IPS-NIHi11 (cell line): Measurements from ENCODE around the gene BEAN1.
A peak's percentile ranks its signal among the peaks of the same experiment; 100 is the strongest.

Experiments used
- DNase-seq: peaks from one replicate; pipeline ENCODE4 v3.0.0; 2012; ENCODE audit warnings: mixed read lengths, low spot score

BEAN1 gene

DNA sequence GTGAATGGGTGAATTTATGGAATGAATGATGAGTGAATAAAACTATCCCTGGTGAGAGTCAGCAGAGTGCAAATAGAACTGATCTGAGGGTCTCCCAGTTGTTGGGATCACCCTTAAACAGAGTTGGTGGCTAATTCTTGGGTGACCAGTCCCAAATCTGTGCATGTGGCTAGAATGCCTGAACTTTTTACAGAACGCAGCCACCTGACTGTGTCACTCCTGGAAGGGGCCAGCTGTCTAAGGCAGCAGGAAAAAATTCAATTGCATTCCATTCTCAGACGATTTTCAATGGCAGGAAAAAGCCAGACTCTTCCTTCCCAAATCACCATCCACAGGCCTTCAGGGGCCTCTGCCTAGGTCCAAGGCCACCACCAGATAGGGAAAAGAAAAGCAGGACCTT, 43.5 kb downstream of the BEAN1 start:
- DNase-seq = no peak

DNA sequence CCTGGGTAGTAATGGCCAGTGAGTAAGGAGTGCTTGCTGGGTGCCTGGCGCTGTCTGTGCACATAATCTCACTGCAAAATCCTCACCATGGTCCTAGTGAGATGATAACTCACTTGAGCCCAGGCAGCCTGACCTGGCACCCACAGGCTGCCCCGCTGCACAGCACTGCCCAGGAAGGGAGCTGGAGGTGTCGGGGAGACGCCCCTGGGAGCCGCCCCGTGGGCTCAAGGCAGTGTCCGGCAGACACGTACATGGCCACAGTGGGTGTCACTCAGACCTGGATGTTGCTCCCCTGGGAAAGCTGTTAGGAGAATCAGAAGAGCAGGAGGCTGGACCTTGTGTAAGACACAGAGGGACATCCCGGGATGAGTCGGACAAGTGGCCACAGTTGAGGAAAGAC, 44.2 kb downstream of the BEAN1 start:
- DNase-seq = no peak

DNA sequence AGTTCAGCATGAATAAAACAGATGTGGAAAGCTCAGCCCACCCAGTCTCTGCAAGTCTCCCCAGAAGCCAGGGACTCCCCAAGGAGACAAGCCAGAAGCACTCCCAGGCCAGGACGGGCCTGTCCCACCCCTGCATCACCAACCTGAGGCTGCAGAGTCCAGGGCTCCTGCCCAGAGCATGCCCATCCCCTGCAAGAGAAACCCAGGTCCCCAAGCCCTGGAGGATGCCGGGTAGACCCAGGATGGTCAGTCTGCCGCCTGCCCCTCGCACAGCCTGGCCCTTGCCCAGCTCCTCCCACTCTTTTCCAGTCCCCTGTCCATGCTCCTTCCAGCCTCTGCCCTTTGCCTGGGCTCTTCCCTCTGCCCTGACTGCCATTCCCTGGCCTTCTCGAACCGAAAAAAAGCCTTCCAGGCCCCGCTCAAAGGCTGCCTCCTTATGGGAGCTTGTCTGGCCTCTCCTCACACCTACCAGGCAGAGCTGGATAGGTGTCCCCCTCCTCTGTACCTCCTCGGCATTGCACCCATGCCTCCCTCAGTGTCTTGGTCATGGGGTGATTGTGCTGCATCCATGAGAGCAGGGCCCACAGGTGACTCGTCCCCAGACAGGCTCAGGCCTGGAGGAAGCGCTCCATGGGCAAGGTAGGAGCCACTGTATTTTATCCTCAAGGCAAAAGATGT, 44.8 kb downstream of the BEAN1 start:
- DNase-seq = no peak

DNA sequence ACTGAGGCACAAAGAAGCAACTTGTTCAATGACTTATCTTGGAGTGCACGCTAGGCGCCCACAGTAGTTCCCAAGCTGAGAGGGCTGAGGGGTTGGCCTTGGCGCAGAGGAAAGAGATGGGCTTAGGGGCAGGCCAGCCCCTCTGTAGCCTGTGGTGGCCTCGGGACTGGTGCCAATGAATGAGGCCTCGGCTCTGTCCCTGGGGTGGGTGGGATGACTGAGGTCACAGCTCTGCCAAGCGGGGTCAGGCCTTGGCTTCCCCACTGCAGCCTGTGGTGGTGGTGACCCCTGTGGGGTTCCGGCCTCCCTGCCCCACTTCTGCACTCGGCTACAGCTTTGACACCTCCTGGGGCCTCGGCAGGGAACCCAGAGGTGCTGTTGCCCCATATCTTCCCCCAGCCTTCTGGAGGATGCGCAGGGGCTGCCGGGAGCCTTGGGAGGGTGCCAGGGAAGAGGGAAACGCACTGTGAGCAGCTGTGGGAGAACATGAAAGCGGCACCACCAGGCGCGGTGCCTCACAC, 46.0 kb downstream of the BEAN1 start:
- no peak for DNase-seq

DNA sequence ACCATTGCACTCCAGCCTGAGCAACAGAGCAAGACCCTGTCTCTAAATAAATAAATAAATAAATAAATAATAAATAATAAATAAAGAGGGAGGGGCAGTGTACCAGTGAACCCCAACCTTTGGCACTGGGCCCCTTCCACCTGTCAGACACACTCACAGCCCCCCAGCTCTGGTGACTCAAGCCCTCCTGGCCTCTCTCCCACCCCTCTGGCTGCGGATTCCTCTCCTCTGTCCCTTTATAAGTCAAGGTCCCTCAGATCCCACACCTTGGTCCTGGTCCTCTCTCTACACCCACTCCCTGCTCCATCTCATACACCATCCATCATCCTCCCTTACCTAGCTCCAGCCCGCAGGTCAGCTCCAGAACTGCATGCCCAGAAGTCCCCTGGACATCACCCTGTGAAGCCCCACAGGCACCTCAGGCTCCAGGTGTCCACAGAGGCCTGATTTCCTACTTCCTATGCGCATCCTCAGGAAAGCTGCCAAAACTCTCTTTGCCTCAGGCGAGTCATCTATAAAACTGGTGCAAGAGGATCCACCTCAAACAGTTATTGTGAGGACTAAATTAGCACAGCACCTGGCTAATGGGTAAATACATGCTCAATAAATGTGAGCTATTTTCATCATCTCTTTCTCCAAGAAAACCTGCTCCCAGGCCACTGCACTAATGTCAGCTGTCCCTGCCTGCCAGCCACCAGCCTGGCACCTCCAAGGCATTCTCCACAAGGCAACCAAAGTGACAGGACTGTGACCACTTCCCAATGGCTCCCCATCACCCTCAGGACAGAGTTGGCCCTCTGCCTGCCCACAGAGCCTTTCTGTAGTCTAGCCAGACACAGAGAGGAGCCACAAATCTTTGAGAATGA, 46.8 kb downstream of the BEAN1 start:
- DNase-seq = no peak

DNA sequence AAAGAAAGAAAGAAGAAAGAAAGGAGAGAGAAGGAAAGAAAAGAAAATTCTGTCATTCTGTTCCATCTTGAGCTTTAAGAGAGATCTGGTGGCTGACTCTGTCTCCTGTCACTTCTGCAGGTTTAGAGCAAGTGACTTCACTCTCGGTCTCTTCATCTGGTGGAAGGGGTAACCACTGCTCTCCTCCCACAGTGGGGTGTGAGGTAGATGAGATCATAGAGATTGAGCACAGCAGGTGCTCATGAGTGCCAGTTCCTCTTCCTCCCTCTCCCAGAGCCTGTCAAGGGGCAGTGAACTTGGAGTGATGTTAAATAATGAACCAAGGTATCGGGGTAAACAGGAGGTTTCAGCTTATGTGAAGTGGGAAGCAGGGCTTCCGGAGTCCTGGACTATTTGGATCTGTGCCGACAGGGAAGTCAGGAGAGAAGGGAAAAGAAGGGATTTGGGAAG, 47.7 kb downstream of the BEAN1 start:
- DNase-seq = no peak

DNA sequence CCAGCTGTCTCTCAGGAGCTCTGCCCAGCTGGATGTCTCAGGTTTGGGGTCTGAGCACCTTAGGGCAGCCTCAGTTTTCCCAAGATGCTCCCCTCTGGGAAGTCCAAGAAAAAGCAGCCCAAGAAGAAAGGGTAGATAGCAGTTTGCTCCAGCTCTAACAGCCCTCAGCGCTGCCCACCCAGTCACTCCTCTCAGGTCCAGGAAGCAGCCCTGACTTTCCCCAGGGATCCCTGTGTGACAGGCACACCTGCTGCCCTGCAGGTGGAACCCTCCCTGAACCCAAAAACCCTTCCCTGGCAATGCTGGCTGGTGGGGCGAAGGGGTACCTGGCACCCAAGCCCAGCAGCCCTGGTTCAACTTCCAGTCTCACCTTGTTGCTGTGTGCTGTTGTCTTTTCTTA, 48.1 kb downstream of the BEAN1 start:
- no peak for DNase-seq

DNA sequence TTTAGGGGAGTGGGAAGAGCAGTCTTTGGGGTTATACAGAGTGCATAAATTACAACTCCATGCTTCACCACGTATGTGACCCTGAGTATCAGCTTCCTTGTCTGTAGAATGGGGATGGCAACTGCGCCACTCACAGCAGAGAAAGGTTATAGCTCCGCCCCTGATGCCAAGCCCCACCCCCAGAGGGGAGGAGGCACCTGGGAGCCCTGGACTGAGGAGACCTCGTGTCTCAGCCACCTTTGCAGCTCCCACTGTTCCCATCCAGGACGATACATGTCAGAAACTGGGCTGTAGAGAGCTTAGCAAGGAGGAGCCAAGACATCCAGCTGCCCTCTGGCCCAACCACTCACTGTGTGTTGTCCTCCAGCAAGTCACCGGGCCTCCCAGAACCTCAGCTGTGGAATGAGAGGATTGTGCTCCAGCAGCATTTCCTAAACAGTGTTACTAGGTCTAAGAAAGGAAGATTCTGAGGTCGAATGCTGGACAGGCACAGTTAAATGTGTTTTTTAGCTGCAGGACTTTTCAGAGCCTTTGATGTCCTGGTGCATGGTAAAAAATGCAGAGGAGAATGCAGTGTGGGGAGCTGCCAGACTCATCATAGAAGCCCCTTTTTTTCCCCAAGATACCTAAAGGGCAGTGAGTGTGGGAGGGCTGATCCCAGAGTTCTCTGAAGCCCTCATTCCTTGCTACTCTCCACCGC, 49.4 kb downstream of the BEAN1 start:
- peak; percentile 66 for DNase-seq

DNA sequence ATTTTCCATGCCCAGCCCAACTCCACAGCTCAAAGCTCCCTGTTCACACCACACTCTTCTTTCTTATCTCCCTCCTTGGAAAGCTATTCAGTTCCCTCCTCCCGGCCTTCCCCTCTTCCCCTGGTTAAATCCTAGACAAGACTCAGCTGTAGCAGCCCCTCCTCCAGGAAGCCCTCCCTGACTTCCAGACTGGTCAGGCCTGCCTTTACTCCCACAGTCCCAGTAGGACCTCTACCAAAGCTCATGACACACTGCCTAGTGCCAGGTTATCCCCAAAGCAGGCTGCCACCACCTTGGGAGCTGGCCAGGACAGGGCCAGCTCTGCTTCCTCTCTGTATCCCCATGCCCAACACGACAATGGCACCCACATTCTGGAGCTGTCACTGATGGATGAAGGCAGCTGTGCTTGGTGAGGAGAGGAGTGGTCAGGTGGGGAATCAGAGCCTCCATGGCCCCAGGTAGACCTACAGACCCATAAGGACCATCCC, 50.0 kb downstream of the BEAN1 start:
- no peak for DNase-seq

DNA sequence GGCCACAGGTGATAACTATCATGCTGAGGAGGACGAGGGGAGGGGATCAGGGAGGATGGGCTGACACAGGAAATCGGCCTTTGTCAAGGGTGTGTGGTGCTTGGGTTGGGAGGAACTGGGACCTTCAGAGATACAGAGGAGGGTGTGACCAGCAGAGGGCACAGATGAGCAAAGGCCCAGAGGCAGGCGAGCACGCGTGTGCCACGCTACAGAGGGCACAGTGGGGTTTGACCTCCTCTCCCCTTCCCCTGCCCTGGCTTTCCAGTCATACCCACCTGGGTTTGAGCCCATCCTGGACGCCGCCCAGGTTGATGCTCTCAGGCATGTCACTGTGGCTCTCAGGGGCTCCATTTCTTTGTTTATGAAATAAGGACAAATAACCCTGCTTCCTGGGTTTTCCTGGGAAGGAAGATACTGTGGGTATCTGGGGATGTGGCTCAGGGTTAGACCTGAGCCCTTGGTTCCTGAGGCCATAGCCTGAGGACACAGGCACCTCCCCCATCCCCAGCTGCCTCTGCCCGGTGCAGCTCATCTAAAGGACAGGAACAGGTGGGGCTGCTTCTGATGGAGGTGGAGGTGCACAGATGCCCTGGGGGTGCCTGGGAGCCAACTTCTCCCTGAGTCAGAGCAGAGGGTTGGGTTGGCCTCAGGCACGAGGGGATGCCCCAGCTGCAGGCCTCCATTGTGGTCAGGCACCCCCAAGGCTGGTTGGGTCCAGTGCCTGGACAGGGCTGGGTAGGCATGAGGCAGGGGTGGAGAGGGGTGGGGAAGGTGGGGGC, 51.8 kb downstream of the BEAN1 start:
- DNase-seq = peak; percentile 76

DNA sequence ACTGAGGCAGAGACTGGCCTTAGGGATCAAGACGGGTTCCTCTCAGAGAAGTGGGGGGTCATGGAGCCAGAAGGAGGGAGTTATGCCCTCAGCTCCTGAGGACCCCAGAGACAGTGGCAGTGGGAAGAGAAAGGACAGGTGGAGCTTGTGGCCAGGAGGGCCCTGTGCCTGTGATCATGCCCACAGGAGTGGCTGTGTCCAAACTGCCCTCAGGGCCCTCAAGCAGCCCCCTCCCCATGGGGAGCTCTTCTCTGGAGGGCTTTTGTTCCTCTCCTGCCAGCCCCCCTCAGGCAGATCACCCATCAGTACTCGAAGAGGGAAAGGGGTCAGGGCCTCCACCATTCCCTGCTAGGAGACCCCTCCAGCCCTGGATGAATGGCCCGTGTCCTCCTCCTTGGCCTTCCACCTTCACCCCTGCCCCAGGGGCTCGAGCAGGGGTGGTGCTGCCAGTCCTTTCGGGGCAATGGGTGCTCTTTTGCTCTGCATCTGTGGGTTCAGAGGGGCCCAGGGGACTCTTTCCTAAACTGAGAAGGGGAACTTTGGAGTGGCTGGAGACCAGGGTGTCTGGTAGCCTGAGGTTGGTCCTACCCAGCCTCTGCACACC, 52.7 kb downstream of the BEAN1 start:
- no peak for DNase-seq

DNA sequence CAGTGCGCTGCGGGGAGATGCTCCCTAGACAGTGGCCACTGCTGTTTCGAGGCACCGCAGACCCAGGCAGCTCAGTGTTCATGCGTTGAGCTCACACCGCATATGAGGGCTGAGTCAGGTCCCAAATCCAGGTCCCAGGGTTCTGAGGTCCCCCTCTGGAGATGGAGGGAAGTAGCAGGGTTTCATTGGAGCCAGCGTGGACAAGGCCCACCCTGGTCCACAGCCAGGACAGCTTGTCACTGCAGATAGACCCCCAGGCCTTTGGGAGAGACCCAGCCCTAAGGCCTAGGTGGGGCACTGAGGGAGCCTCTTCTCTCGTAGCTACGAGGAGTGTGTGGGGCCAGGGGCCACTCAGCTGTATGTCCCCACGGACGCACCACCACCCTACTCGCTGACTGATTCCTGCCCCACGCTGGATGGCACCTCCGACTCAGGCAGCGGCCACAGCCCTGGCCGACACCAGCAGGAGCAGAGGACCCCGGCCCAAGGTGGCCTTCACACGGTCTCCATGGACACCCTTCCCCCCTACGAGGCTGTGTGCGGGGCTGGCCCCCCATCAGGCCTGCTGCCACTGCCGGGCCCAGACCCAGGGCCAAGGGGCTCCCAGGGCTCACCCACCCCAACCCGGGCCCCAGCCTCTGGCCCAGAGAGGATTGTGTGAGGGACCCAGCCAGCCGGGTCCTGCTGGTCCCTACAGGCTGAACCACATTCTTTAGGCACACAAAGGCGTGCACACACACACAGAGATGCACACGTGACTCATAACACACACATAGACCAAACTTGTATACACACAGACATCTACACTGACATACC, 53.4 kb downstream of the BEAN1 start:
- no peak for DNase-seq

DNA sequence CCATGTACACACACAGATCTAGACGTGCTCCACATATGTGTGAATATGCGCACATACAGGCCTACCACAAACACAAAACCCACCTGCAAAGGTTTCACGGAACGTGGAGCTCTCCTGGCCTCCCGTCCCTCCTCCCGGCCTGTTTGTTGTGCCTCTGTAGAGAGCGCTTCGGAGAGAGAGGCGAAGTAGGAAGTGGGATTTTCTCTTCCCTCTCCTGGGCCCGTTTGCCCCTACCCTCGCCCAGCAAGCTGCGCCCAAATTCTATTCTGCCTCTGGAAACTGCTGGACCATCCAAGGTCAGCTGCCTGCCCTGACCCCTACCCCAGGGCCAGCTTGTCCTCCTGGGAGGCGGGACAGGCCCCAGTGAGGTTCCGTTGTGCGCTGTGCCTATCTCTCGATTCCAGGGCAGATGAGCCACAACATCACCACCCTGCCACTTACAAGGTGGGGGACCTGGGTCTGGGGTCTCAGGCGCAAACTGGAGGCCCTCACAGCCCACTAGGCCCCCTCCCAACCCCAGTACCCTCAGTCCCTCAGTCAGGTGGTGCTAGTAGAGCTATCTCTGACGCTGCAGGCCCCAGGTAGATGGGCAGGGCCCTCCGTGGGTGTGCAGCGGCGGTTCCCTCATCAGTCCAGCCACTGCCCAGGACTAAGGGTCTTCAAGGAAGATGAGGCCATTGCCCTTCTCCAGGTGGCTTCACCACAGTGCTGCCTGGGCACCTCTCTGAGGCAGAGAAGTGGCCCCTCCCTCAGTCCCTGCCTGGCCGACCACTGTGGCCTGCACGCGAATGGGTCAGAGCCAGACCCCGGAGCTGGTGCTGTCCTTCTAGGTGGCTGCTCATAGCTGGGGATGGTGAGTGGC, 54.2 kb downstream of the BEAN1 start:
- no peak for DNase-seq

DNA sequence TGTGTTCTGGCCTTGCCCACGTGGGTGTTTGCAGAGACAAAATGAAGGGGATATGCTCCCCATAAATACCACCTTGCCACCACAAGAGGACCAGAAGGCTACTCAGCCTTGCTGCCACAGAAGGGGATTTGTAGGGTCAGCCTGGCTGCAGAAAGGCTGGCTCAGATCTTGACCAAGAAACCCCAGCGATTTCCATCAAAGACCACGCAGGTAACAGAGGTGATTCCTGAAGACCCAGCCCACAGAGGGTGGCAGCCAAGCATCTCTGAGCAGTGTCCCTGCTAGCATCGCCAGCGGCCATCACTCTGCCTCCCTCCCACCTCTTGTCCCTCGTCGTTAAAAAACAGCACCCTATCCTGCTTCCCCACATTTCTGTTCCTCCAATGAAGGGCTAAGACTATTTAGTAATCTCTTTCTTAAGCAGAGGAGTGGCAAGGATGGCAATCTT, 54.9 kb downstream of the BEAN1 start:
- no peak for DNase-seq

DNA sequence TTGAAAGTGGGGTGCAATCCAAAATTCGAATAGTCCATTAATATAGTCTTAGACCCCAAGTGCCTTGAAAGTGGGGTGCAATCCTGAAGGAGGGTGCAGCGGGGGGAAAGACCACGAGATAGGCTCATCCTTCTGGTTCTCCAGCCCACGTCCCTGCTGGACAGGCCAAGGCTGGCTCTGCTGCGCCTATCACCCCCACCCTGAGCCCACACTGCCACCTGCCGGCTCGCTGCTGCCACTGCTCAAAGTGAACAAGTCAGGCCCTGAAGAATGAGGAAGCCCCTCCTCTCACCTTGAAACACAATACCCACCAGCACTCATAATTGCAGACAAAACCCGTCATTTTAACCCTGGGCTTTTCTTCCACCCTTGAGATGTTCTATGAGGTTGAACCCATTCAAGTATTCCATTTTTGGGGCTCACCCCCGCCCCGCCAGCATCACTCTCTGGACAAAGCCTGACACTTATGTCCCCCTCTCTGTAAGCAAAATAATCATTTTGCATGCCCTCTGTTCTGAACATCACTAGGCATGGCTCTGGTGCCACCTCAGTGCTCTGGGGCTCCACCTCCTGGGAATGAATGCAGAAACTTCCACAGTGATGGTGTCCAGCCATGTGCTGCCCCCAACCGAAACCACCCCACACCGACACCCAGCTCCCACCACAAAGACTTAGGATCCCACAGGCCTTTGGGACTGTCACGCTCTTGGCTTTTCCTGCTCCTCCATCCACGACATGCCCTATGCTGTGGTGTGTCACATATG, 56.8 kb downstream of the BEAN1 start:
- DNase-seq = peak; percentile 91

DNA sequence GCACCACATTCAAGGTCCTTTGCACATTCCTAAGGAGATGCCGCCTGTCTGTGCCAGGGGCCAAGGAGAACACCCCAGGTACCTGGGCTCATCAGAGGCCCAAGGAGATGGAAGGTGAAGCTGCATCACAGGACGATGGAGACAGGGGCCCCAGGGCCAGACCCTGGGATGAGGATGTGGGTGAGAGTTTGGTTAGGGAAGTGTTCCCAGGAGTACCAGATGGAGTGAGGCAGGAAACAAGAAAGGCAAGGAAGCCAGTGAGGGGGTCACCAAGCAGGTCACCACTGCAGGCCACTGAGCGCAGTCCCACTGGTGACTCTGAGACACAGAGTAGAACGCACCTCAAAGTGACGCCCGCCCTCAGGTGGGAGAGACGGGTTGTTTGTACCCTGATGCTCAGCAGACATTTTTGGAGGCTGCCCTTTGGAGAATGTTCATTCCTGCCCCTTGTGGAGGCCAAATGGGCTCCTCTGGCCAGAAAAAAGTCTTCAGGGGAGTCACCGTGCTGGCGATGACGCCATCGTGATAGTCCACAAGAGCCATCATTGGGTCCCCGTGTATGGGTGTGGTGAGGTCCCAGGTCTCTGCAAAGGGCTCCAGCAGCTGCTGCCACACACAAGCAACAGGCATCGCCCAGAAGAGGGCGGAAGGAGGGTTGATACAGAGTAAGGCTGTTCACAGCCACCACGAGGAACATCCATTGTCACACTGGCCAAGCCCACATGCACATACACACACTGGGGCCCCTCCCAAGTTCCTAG, 57.5 kb downstream of the BEAN1 start:
- DNase-seq = no peak

DNA sequence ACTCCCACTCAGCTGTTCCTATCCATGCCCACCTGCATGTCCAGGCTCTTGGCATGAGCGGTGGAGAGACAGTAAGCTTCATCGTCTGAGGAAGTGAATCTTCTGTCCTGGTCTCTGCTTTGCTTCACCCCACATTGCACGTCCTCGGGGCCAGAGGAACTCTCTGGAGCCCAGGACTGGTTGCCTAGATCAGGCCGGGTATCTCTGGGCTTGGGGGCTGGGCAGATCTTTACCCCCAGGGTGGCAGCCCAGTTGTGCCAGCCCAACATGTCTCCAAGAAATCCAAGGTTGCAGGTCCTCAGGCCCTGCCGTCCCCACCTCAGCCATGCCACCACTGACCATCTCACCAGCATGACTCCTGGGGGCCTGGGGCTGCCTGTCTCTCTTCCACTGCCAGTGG, 58.3 kb downstream of the BEAN1 start:
- no peak for DNase-seq
